Hippocampal formation (tissue), 2 donors: ENCODE data around the gene PLA2G4F.

Experiments
- DNase-seq, 2 donors: peaks; one replicate each; lab custom pipeline; 2025; lab: John Stamatoyannopoulos, UW

Gene PLA2G4F

GRCh38 chr15:42131826-42132806 is 24.3 kb downstream of the PLA2G4F start:
- DNase-seq: no peak

DNA sequence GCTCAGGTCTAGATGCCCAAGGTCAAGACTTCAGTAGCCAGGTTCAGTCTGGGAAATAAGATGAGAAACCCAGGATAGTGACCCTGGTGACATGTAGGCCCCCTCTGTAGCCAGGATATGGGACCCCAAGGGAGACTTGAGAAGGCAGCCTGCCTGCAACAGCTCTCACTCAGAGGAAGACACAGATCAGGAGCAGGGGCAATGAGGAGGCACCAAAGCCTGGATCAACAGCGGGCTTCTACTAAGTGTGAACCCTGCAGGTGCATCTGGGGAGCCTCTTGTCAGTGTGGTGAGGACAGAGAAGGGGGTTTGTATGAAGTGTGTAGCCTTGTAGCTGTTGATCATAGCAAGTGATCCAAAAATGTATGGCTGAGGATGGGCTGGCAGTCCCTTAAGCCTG is 25.4 kb downstream of the PLA2G4F start:
- DNase-seq: no peak

- no peak for DNase-seq
Observed at GRCh38 chr15:42130246-42130986, 26.0 kb downstream of the PLA2G4F start.

DNA sequence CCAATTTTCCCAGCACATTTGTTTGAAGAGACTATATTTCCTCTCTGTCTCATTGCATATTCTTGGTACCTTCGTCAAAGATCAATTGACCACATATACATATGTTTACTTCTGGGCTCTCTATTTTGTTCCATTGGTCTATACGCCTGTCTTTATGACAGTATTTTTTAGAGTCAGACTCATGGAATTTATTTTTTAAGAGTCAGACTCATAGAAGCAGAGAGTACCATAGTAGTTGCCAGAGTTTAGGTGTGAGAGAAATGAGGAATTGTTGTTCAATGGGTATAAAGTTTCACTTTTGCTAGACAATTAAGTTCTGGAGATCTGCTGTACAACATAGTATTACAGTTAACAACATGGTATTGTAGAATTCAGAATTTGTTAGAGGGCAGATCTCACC is 27.1 kb downstream of the PLA2G4F start:
- no peak for DNase-seq

DNA sequence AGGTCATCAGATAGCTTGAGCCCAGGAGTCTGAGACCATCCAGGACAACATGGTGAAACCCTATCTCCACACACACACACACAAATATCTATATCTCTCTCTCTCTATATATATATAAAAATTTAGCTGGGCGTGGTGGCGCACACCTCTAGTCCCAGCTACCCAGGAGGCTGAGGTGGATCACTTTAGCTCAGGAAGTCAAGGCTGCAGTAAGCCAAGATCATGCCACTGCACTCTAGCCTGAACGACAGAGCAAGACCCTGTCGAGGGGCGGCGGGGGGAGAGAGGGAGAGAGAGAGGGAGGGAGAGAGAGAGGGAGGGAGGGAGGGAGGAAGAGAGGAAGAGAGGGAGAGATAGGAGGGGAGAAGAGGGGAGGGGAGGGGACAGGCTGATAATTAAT is 28.0 kb downstream of the PLA2G4F start:
- no peak for DNase-seq

GRCh38 chr15:42123546-42123945 is 32.9 kb downstream of the PLA2G4F start:
- no peak for DNase-seq

DNA sequence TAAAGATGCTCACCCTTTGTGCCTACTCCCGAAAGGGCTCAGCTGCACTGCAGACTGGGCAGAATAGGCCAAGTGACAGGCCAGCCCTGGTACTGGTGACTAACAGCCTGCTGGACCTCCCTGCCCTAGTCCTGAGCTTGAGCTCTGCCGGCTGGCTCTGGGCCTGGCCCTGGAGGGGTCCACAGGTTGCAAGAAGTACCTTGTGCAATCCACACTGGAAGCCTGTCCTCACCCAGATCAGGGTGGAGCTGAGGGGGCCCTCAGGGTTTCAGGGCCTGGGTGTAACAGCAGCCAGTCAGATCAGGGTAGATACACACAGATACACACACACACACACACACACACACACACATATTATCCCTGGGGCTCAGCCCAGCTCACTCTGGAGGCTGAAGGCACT is 34.8 kb downstream of the PLA2G4F start:
- DNase-seq: no peak

- no peak for DNase-seq
Observed at GRCh38 chr15:42121021-42121420, 35.4 kb downstream of the PLA2G4F start.

DNA sequence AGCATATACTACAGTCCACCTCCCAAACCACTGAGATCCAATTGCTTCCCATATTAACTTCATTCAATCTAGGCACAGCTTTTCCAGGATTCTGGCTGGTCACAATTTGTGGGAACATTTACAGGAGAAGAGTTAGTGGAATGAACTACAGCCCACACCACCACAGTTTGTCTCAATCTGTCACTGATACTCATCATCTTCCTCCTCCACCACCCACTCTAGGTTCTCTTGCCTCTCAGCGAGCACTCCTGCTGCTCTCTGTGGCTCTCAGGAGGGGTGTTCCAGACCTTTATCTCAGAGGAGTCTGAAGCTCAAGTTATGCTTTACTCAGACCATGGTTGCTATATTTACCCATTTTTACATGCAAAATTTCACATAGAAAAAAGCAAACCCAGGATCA is 36.2 kb downstream of the PLA2G4F start:
- DNase-seq: no peak

- DNase-seq: no peak
Observed at GRCh38 chr15:42119446-42119760, 37.0 kb downstream of the PLA2G4F start.

DNA sequence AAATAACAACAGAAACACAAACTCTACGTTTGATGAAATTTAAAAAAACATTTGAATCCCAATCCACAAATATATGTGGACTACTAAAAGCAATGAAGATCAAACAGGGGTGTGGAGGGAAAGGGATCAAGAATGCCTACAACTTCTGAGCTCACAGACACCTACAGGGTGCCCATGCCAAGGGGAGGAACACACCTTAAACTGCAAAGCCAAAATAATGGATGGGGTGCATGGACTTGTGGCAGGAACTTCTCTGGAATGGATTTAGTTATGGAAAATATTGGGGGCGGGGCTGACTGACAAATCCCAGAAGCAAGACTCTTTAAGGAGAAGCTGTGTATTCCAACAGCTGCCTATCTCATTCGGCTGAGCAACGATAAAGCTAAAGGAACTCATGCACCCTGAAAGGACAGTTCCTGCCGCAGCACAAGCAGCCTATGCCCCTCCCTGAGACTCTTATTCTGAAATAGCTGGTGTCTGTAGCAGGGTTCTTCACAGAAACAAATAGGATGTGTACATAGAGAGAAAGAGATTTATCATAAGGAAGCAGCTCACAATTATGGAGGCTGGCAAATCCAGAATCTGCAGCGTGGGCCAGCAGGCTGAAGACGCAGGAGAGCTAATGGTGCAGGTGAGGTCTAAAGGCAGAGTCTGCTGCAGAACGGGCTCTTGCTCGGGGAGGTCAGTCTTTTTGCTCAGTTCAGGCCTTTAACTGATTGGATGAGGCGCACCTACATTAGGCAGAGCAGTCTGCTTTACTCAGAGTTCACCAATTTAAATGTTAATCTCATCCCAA is 37.6 kb downstream of the PLA2G4F start:
- no peak for DNase-seq

DNA sequence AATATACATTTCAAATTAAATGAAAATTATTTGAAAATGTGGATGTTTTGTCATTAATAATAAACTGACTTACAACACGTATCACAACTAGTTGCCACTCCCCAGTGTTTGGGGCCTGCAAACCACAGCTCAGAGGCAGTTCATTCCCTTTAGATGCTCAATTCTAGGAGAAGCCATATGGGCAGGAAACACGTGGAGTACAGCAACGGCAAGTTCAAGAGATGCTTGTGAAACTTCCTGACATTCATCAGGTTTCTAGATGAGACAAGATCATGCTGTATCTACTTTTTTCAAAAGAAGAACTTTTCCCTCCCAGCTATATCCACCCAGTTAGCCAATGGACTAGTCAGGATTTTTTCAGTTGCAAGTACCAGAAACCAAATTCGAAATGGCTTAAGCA is 44.5 kb downstream of the PLA2G4F start:
- DNase-seq: no peak

- no peak for DNase-seq
Observed at GRCh38 chr15:42110367-42110766, 46.1 kb downstream of the PLA2G4F start.

GRCh38 chr15:42108806-42109205 is 47.6 kb downstream of the PLA2G4F start:
- no peak for DNase-seq

DNA sequence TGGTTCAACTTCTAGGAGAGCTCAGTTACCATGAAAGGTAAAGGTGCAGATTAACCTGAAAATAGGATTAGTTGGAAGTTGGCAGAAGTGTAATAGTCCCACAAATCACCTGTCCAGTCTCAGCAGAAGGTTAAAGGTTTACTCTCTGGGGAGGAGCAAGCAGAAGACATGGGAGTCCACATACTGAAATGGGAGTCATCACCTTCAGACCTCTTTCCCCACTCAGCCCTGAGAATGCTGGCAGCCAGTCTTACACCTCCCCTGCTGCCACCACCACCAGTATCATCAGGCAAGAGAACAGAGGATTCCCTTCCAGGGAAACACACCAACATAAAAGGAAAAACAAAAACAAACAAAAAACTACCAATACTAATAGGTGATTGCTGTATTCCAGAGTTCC is 48.2 kb downstream of the PLA2G4F start:
- no peak for DNase-seq

DNA sequence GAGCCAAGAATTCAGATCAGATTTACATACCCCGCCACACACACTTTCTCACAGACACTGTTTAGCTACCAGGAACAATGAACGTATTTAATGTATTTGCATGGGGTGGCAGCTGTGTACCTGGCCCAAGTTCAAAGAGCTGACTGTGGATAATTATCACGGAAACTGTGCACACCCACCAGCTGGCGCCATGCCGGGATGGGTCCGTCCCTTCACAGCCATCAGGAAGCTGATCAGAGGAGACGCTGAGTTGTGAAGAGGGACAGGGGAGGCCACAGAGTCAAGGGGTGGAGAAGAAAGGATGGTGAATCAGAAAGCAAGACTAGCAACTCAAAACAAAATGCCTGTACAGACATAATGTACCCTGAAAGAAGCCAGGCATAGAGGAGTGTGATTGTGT is 49.0 kb downstream of the PLA2G4F start:
- peak; percentile 33 to 40 for DNase-seq

DNA sequence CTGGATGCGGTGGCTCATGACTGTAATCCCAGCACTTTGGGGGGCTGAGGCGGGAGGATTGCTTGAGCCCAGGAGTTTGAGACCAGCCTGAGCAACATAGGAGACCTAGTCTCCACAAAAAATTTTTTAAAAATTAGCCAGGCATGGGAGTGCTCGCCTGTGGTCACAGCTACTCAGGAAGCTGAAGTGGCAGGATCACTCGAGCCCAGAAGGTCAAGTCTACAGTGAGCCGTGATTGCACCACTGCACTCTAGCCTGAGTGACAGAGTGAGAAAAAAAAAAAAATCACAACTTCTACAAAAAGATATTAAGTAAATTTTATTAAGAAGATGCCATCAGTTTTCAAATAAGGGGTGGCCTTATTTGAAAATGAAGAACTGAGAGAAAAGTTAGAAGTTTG is 50.1 kb downstream of the PLA2G4F start:
- DNase-seq: no peak

DNA sequence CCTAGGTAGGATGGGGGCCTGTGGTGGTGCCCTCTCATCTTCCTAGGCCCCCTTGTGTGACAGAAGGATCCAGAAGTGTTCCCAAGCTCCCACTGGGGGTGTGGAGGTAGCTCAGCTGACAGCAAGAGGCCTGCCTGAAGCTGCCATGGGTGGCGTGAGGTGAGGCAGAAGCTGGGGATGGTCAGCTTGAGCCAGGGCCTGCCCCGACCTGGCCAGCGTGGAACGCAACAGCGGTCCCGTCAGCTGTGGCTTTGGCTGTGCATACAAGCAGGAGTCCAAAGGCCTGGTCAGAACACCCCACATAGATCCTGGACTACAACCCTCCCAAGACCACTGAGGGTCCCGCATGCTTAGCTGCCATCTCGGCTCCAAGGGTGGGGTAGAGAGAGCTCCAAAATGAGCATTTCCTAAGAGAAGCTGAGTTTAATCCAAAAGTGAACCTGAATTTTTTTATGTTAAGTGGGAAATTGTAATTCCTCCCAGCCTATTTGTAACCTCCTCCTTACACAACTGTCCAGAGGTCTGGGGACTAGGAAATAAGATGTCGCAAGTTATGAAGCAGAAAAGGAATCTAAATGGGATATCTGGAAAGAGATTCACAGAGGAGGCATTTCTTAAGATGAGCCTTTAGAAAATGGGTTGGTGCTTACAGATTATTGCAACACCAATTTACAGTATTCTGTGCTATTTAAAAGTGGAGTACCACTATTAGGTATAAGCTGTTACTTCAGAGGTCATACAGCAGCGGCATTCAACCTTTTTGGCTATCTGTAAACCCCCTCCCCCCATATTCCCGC is 52.1 kb downstream of the PLA2G4F start:
- no peak for DNase-seq

DNA sequence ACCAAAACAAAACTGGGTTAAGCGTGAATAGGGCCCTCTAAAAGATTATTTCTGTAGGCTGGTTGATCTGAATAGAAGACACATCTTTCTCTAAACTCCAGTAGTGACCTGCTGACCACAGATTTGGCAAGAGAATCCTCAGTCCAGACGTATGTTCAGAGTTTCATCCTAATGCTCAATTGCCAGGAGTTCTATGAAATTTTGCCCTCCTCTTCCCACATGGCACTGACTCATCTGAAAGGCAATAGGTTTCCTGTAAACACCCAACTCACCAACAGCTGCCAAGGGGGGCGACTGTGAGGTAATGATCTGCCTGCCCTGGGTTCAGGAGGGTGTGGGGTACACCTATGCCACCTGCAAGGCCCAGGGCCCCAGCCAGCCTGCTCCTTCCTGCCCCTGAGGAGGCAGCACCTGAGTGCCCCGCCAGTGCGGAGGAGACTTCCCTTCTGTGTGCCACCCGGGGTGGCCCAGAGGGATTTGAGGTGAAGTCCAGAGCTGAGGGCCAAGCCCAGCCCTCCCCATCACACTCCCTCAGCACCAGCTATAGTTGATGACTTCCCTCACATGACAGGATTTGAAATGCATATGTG is 53.7 kb downstream of the PLA2G4F start:
- no peak for DNase-seq

DNA sequence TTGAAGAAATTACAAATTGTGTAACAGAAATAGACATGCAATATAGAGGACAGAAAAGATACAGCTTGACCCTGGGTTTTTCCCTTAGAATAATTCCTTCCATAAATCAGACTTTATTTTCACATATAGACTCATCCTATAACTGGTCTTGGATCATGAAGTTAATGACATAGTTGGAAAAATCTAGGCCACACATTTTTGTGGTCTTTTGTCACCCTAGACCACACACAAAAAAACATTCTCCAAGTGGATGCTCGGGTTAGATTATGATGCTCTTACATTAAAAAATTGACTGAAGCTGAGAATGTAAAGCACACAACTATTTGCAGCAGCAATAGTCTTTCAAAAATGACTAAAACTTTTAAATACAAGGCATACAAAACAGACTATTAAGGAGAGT is 54.6 kb downstream of the PLA2G4F start:
- DNase-seq: no peak
